GM18511 (cell line): ENCODE data around the gene IFI6.
"Not testable (repeated sequence)": the region's sequence is repeated elsewhere in the genome, so short reads cannot be mapped to it uniquely, and the experiment has no call there.

Source experiments
- ATAC-seq: cut with Tn5 transposase; IDR thresholded peaks from one replicate; pipeline ENCODE4 v1.9.1; 2021; ENCODE audit warnings: mild to moderate bottlenecking, moderate library complexity; ENCODE audit not compliant: unreplicated experiment

The IFI6 gene

DNA sequence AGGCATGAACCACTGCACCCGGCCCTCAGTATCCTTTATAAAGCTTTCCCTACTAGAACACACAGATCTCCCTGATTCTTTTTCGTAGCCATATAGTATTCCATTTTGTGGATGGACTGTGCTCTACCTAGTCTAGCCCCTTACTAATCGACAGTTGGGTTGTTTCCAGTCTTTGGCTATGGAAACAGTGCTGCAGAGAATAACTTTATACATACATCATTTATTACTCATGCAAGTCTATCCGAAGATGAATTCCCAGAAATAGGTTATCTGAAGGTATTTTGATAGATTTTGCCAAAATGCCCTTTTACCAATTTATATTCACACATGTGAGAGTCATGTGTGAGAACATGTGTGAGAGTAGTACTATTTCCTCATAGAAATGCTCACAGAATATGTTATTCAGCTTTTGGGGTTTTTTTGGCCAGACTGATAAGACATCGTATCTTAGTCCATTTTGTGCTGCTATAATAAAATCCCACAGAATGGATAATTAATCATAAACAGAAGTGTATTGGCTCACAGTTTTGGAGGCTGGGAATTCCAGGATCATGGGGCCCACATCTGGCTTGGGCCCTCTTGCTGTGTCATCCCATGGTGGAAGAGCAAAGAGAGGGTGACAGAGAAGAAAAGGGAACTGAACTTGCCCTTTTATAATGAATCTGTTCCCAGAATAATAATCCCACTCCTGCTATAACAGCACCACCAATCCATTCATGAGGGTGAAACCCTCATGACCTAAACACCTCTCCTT is 19.7 kb downstream of the IFI6 start:
- no peak for ATAC-seq

DNA sequence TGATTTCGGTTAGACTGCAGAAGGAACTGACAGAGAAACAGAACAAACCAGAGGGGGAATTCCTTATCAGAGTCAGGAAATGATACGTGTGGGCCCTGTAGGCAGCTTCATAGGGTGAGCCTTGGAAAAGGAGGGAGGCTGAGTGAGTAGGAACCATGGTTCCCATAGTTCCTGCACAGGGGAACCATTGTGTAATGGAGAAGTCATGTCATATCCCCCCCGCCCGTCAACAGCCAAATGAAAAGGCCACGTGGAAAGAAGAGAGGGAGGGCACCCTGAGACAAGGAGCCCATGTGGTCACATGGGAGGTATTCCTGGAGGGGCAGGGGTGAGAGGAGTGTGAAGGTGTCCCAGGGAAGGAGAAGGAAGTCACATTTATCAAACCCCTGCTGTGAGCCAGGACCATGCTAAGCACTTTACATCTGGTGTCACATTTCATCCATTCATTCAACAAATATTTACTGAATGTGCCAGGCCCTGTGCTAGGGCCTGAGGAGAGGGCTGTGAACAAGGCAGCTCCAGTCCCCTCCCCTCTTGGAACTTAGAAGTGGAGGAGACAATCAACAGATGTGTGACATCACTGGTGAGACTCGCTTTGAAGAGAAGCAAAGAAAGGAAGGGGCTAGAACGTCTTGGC is 21.3 kb downstream of the IFI6 start:
- ATAC-seq = no peak

DNA sequence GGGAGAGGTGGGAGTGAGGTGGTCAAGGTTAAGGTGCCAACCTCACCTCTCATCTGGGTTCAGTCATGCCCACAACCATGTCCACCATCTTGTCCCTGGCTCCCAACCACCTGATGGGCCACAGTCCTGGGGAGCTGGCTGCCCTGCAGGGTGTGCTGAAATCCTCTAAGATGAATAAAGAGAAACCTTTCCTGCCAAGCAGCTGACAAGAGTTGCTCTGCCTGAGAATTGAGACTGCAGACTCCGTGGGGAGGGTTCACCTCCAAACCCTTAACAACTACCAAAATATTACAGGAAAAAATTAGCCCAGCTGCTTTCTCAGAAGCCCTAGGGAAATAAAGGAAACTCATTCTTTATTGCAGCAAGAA is 21.8 kb downstream of the IFI6 start:
- no peak for ATAC-seq

DNA sequence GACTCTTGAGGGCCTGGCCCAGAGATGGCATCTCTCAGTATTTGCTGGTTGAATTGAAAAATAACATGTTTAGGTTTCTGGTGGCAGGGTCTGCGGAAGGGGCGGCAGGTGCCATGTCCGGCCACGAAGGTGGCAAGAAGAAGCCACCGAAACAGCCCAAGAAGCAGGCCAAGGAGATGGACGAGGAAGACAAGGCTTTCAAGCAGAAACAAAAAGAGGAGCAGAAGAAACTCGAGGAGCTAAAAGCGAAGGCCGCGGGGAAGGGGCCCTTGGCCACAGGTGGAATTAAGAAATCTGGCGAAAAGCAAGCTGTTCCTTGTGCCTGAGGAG is 22.7 kb downstream of the IFI6 start:
- no peak for ATAC-seq

DNA sequence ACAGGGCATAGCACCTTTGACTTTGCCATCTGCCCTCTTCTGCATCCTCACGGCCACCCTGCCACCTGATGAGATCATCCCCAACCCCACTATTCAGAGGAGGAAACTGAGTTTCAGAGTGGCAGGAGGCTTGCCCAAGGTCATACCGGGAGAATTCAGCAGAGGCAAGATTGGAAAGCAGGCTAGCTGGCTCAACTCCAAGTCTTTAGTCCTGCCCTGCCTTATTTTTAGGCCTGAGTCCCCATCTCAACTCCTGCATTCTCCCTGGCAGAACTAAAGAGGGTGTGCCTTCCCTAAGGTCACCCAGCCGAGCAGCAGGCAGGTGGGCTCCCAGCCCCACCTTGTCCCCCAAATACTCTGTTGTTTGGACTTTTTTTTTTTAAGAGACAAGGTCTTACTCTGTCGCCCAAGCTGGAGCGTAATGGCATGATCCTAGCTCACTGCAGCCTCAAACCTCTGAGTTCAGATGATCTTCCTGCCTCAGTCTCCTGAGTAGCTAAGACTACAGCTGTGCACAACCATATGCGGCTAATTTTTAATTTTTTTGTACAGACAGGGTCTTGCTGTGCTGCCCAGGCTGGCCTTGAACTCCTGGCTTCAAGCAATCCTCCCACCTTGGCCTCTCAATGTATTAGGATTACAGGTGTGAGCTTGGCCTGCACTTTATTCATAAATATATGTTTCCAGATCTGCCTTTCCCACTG is 23.2 kb downstream of the IFI6 start:
- ATAC-seq = no peak

DNA sequence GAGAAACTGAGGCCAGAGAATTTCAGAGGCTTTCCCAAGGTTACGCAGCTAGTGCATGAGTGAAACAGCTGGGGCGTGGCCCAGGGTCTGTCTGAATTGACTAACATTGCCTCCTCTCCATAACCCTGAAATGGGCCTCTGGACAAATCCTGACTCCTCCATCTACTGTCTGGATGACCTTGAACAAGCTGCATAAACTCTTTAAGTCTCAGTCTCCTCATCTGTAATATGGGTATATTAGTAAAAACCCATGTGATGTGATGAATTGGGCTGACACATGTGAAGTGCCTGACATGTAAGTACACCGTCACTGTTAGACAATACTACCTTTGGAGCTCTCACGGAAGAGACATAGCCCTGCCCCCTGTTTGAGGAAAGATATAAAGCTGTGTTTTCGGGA is 24.7 kb downstream of the IFI6 start:
- ATAC-seq = no peak

DNA sequence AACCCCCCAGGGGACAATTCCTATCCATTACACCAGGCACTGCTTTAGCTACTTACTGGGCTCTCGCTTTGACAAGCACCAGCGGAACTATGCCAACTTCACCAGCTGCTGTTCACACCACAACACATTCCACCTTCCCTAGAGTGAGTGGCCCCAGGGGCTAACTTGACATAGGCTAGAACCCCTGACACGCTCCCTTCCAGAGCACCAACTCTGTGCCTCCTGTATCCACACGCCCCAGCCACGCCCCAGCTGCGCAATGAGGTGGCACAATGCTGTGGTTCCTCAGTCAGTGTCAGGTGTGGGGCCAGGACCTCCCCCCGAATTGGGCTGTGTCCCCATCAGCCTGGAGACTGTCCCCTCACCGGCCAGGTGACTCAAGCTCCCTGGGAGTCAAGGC is 25.3 kb downstream of the IFI6 start:
- ATAC-seq = no peak

DNA sequence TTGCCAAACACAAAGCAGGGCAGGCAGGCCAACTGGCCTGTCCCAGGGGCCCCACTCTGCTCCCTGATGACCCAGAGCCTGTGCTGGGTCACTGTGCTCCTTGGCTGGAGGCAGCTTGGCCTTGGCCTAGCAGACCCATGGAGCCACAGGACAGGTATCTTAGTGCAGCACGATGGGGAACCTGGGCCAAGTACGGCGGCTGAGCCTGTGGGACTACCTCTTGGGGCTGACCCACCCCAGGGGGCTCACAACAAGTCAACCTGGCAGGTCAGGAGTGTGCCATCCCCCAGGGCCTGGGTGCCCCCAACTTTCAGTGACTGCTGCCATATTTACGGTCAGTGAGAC is 26.9 kb downstream of the IFI6 start:
- no peak for ATAC-seq

DNA sequence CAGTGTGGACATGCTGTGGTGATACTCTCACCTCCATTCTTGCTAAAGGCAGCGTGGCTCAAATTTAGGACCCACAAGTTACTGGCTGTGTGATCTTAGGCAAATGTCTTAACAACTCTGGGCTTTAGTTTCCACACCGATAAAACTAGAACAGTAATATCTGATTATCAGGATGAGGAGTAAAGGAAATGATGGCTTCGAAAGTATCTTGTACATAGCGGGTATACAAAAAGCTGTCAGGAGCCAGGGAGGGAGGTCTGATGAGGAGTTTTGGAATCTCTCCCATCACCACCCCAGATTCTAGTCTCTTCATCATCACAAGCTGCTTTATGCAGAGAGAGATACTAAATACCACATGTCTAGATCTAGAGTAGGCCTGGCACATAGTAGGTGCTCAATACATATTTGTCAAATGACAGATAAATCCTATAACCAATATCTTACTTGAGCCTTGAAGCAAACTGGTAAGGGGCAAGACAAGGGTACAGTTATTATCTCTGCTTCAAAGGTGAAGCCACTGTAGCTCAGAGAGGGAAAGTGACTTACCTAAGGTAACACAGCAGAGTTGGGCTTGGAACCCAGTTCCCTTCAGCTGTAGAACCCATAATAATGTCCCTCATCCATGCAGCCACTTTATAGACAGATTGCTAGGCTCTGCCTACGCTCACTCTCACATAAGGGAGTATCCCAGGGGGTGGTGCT is 27.5 kb downstream of the IFI6 start:
- ATAC-seq = no peak

DNA sequence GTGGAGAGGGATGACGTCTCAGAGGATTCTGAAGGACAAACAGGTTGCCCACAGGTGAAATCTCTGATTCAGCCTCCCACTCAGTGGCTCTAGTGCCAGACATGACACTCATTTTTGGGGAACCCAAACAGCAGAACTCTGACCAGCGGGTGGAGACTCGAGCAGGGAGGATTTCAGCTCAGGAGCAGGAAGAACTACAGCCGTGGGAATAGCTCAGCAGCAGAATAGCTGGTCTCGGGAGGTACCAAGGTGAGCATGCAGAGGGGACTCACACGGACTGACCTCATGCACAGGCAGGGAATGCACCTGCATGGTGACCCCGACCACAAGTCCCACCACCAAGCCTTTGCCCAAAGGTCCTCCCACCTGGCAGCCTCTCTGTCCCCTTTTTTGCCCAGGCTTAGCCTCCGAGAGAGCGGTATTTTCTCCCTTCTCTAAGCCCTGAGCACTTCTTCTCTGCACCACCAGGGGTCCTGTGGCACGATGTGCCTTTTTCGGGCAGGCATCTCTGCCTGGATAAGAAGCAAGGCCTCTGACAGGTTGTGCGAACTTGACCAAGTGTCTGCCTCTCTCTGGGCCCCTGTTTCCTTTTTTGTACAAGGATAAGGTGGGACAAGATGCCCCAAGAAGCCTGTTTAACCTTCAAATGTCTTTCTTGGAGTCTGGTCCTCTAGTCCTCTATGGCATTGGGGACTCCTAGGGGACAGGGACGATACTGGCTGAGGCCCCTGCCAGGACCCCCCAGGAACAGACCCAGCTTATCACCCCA is 28.2 kb downstream of the IFI6 start:
- no peak for ATAC-seq

DNA sequence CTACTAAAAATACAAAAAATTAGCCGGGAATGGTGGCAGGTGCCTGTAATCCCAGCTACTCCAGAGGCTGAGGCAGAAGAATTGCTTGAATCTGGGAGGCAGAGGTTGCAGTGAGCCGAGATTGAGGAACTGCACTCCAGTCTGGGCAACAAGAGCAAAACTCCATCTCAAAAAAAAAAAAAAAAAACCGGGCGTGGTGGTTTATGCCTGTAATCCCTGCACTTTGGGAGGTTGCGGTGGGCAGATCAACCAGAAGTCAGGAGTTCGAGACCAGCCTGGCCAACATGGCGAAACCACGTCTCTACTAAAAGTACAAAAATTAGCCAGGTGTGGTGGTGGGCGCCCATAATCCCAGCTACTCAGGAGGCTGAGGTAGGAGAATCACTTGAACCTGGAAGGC is 31.5 kb downstream of the IFI6 start:
- not testable (repeated sequence) for ATAC-seq

DNA sequence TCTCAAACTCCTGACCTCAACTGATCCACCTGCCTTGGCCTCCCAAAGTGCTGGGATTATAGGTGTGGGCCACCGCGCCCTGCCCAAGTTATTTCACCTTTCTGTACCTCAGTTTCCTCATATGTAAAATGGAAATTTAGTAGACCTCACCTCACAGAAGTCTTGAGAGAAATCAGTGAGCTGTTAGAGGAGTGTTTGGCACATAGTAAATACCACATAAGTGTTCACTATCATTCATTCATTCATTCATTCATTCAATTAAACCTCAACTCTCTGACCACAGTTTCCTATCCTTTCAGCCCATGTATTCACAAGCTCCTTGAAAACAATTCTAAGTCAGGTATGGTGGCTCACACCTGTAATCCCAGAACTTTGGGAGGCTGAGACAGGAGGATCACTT is 33.2 kb downstream of the IFI6 start:
- no peak for ATAC-seq

DNA sequence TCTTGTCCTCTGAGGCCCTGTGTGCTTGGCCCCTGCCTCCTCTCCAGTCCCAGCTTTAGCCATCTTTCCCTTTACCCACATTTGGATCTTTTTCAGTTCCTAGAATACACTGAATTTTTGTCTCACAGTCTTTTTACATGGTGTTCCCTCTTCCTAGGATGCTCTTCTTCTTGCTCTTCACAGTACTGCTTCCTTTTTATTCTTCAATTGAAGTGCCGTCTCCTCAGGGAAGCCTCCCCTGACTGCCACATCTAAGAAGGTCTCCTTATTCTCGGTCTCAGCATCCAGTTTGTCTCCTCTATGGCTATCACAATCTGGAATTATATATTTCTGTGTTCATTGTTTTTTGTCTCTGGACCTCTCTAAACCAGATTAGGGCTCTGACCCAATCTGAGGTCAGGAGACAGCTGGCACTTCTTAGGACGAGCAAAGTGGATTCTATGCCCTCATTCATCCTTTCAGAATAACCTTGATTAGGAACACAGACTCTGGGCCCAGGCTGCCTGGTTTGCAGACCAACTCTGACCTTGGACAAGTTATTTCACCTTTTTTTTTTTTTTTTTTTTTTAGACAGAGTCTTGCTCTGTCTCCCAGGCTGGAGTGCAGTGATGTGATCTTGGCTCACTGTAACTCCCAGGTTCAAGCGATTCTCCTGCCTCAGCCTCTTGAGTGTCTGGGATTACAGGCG is 33.8 kb downstream of the IFI6 start:
- no peak for ATAC-seq

DNA sequence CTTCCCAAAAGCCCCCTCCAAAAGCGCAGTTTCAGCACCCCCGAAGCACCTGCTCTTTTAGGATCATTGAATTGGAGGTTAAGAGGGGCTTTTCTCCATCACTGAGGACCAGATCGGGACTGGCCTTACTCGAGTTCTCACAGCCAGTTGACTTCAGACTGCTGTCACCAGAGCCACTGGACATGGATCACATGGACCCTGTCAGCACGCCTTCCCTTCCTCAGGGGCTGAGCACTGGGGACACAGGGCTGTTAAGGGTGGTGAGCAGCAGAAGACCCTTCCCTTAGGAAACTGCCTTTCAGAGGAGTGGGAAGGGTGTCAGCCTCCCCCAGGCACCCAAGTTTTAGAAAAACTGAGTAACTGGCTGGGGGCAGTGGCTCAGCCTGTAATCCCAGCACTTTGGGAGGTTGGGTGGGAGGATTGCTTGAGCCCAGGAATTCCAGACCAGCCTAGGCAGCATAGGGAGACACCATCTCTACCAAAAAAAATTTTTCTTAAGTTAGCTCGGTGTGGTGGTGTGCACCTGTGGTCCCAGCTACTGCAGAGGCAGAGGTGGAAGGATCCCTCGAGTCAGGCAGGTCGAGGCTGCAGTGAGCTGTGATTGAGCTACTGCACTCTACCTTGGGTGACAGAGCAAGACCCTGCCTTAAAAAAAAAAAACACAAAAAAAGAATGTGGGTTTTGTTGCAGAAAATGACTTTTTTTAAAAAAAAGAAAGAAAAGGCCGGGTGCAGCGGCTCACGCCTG is 36.4 kb downstream of the IFI6 start:
- no peak for ATAC-seq

DNA sequence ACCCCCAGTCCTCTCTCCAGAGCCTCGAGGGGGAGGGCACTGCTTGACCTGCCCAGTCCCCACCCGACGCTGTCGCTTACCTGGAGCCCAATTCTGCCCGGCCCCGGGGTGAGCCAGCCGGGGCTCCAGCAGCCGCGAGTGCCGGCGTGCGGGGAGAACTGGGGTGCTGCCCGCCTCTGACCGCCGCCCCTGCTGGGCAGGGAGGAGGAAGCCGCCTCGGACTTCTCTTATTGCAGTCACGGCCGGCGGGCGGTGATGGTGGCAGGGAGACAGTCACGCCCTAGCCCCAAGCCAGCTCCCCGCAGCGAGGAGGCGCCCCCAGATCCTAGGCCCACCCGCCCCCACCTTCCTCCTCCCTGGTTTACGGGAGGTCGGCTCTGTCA is 37.0 kb downstream of the IFI6 start, which contains the start of gene FGR:
FGR (minus strand) TSS at position 201 of the 383 bp plus-strand sequence. CDS start 11,269 bp downstream, outside the sequence.
- no peak for ATAC-seq

DNA sequence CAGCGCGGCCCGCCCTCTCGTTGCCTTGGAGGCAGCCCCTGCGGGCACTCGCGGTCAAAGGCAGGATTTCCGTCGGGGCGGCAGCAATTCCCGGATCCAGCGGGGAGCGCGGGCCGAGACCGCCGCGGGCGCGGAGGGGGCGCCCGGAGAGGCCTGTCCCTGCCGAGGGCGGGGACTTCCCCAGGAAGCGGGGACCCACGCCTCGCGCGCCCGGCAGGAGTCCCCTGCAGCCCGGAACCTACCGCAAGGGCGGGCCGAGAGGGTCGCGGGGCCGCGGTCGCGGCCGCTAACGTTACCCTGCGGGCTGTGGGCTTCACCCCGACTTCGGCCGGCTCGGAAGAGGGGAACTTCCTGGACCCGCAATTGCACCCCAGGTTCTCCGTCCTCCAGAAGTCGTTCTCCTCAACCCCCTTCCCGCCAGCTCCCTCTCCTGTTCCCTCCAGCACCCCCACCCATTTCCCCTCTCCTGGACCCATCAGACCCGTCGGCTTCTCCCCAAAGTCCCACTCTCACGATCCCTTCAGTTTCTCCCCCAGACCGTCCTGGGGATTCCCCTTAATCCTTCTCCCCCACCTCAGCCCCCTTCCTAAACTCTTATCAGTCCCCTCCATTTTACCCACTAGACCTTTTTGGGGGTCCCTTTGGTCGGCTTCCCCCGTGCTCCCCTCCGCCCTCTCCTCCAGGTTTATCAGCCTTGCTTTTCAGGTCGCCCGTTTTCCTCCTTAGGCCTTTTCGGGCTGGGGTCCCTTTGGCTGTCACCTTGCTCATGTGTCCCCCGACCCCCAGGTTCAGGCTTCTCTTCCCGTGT is 37.6 kb downstream of the IFI6 start:
- no peak for ATAC-seq

DNA sequence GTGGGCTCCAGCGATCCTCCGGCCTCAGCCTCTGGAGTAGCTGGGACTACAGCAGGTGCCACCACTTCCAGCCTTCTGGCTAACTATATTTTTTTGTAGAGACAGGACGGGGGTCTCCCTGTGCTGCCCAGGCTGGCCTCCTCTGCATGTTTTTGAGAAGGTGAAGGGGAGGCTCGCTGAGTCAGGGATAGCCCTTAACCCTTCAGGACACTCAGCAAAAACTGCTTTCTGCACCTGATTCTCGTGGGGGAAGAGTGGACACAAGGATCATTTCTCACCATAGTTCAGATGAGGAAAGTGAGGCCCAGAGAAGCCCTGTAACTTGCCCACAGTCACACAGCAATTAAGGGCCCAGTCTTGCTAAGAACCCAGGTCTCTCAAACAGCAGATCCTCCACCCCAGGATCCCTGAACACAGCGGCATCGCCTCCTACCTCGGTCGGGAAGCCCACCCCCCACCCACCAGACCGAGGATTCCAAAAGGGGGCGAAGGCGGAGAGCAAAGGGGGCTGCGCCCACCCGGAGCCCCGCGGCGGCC is 38.3 kb downstream of the IFI6 start:
- ATAC-seq = no peak

DNA sequence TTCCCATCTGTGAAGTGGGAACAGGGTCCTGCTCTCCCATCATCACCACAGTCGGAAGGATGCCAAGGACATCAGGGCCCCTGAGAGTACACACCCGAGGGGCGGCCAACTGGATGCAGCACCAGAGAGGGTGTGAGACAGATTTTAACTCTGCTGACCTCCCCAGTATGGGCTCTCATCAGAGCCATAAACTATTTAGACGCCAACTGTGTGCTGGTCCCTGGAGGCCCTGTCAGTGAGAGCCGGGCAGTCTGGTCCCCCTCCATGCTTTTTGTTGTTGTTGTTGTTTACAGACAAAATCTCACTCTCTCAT is 38.7 kb downstream of the IFI6 start:
- no peak for ATAC-seq
